Ascending aorta (tissue), 2 donors: Measurements from ENCODE around the gene CBLN3. TPM values are rescaled to one million over a fixed set of nuclear protein-coding genes. Genes with fewer than 3 reads are reported as not detected.

Experiments
- DNase-seq, 2 donors: peaks; one replicate each; pipeline ENCODE4 v3.0.0-alpha.2; 2019; ENCODE audit warnings: low spot score in 2 of 2
- H3K27ac ChIP-seq, 2 donors: fragments of 200-600 bp; sonication (generic); one replicate each; pipeline ENCODE4 v1.5.1; 2016 to 2017; ENCODE audit warnings: mild to moderate bottlenecking in 1 of 2
- H3K27me3 ChIP-seq: fragments of 200-600 bp; sonication (generic); one replicate; pipeline ENCODE4 v1.5.1; 2017
- H3K36me3 ChIP-seq, 2 donors: fragments of 200-600 bp; sonication (generic); one replicate each; pipeline ENCODE4 v1.5.1; 2016
- H3K4me1 ChIP-seq, 2 donors: fragments of 200-600 bp; sonication (generic); one replicate each; pipeline ENCODE4 v1.5.1; 2016 to 2017; ENCODE audit warnings: mild to moderate bottlenecking in 1 of 2
- H3K4me3 ChIP-seq, 2 donors: fragments of 200-600 bp; sonication (generic); one replicate each; pipeline ENCODE4 v1.5.1; 2016 to 2017; ENCODE audit warnings: mild to moderate bottlenecking in 1 of 2
- H3K9me3 ChIP-seq, 2 donors: fragments of 200-600 bp; sonication (generic); one replicate each; pipeline ENCODE4 v1.5.1; 2016
- CTCF ChIP-seq, 3 experiments: fragments of 200-600 bp in 2 of 3; fragments of 450-650 bp in 1 of 3; sonication (generic) in 2 of 3; IDR thresholded peaks; one replicate each; pipeline ENCODE4 v1.5.1; 2016 to 2019; ENCODE audit warnings: antibody characterized with exemption in 3 of 3, mild to moderate bottlenecking in 1 of 3, moderate library complexity in 1 of 3
- intact Hi-C: fragments of 100-400 bp; cut with DNase I; formaldehyde crosslinking; loops from one replicate; pipeline ENCODE4 v1.15.1; 2023
- total RNA-seq: library from RNA; depleted of rRNA; stranded (reverse); fragments of >200 nt; gene quantifications from one replicate; pipeline ENCODE4 v1.1.0, GENCODE V29; 2016

CBLN3 gene
- total RNA-seq, 1 donor from 2014 or later = 2.2 TPM

- H3K36me3 ChIP-seq = peaks cover 3 to 48% of the 10 kb centered on the region in 2 donors
- H3K27me3 ChIP-seq = no peaks in the 10 kb centered on the region
- no peak overlapping the region for H3K27ac ChIP-seq
- no peak for TF ChIP-seq CTCF (IDR thresholded peaks at IDR 0.05)
- H3K9me3 ChIP-seq = no peaks in the 10 kb centered on the region
- H3K4me1 ChIP-seq = peaks cover 0 to 3% of the 10 kb centered on the region in 2 donors
- DNase-seq = no peak
- H3K4me3 ChIP-seq = no peak overlapping the region
- intact Hi-C loops = no loop called here
Measured at GRCh38 chr14:24377126-24377525, 52.3 kb downstream of the CBLN3 start.

Other genes starting within 250 kb of the CBLN3 start
- gene IPO4, start 240.9 kb downstream of the CBLN3 start, total RNA-seq = 140 TPM
- gene TM9SF1, start 234.2 kb downstream of the CBLN3 start, total RNA-seq = 86.5 TPM
- gene TSSK4, start 224.0 kb downstream of the CBLN3 start, total RNA-seq = not detected
- gene CHMP4A, start 216.2 kb downstream of the CBLN3 start, total RNA-seq = 27.0 TPM
- 58.8 TPM for gene MDP1, start 213.6 kb downstream of the CBLN3 start, total RNA-seq
- gene NEDD8, start 197.3 kb downstream of the CBLN3 start, total RNA-seq = 72.8 TPM
- 37.5 TPM for gene GMPR2, start 196.7 kb downstream of the CBLN3 start, total RNA-seq
- 70.0 TPM for gene TINF2, start 187.0 kb downstream of the CBLN3 start, total RNA-seq
- 1.7 TPM for gene TGM1, start 166.5 kb downstream of the CBLN3 start, total RNA-seq
- 54.9 TPM for gene RABGGTA, start 158.1 kb downstream of the CBLN3 start, total RNA-seq
- 100 TPM for gene DHRS1, start 129.9 kb downstream of the CBLN3 start, total RNA-seq
- 33.5 TPM for gene NOP9, start 129.8 kb downstream of the CBLN3 start, total RNA-seq
- 72.8 TPM for gene CIDEB, start 121.7 kb downstream of the CBLN3 start, total RNA-seq
- 3.0 TPM for gene LTB4R2, start 119.5 kb downstream of the CBLN3 start, total RNA-seq
- 3.6 TPM for gene LTB4R, start 118.2 kb downstream of the CBLN3 start, total RNA-seq
- 143 TPM for gene ADCY4, start 94.6 kb downstream of the CBLN3 start, total RNA-seq
- 2.3 TPM for gene RIPK3, start 89.7 kb downstream of the CBLN3 start, total RNA-seq
- 58.9 TPM for gene NFATC4, start 61.5 kb downstream of the CBLN3 start, total RNA-seq
- gene NYNRIN, start 30.7 kb downstream of the CBLN3 start, total RNA-seq = 23.1 TPM
- 70.4 TPM for gene KHNYN, start 286 bp upstream of the CBLN3 start, total RNA-seq
- 98.3 TPM for gene SDR39U1, start 13.1 kb upstream of the CBLN3 start, total RNA-seq
- not detected for gene CMA1, start 78.6 kb upstream of the CBLN3 start, total RNA-seq
- gene CTSG, start 146.6 kb upstream of the CBLN3 start, total RNA-seq = not detected
- 0.96 TPM for gene GZMH, start 180.0 kb upstream of the CBLN3 start, total RNA-seq
- not detected for gene GZMB, start 204.5 kb upstream of the CBLN3 start, total RNA-seq